Measurements from ENCODE around the gene DSN1. TPM values are rescaled to one million over a fixed set of nuclear protein-coding genes. Genes with fewer than 3 reads are reported as not detected.
"Not testable (repeated sequence)": the region's sequence is repeated elsewhere in the genome, so short reads cannot be mapped to it uniquely, and the experiment has no call there.

The DSN1 gene
- total and polyA plus RNA-seq, 9 of the 15 experiments (the other 6 are each of a cell fraction or from before 2014, with no cell fraction given), result 23.3 to 45.3 (median 31.1) TPM

DNA sequence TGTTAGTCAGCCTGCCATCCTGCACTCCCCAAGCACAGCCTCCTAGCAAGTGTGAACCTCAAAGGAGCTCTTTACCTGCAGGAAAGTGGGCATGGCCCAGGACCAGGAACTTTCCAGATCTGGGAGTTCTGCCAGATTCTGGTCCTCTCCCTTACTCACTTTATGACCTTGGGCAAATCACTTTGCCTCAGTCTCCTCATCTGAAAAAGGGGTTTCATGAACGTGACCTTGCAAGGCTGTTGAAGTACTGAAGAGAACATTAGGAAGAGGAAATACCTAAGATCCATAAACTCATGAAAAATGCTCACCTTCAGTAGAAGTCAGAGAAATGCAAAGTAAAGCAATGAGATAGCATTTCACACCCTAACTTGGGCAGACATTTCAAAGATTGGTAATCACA lies 26.8 kb upstream of the DSN1 start:
- no peak for FAIRE-seq
- peak; percentile 32 for TF ChIP-seq RBM25 (IDR thresholded peaks at IDR 0.05; ENCODE audit: low read depth, low read length, severe bottlenecking)
- TF ChIP-seq YBX1 (IDR thresholded peaks at IDR 0.05), result no peak
- TF ChIP-seq, protein P1, sequence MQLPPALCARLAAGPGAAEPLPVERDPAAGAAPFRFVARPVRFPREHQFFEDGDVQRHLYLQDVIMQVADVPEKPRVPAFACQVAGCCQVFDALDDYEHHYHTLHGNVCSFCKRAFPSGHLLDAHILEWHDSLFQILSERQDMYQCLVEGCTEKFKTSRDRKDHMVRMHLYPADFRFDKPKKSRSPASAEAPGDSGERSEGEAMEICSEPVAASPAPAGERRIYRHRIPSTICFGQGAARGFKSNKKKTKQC (CRISPR knock-in tag; IDR thresholded peaks at IDR 0.05), result no peak
- TF ChIP-seq ESRRA (IDR thresholded peaks at IDR 0.05; ENCODE audit: borderline replicate concordance, low read depth), result peak; percentile 70; the same call in 1 of the 2 replicates
- TF ChIP-seq POLR3G (IDR thresholded peaks at IDR 0.05; ENCODE audit: extremely low read depth, insufficient read length, insufficient replicate concordance), result no peak
- ChIA-PET POLR2A (no interaction called here), CTCF (ENCODE audit: low intra/inter-chr PET ratio) (no interaction called here)
- Histone ChIP-seq H3K36me3 (ENCODE audit: control insufficient read depth, insufficient read depth, low read length) (peaks cover 84% of the 10 kb centered on the region; the same call in 2 of the 3 replicates), H4K20me1 (replicated peaks; ENCODE audit: control insufficient read depth, insufficient read depth, low read length) (no peaks in the 10 kb centered on the region), H3K4me2 (ENCODE audit: insufficient read depth, low read length) (no peak overlapping the region), H3K9me1 (ENCODE audit: control insufficient read depth, insufficient read depth, low read length) (no peaks in the 10 kb centered on the region), H3K27ac (ENCODE audit: extremely low read depth, low read depth, low read length) (no peak overlapping the region), H3K4me1 (replicated peaks in 1 of 2; ENCODE audit: control insufficient read depth in 2 of 2, insufficient read depth in 2 of 2, low read length in 2 of 2) (no peaks in the 10 kb centered on the region; a peak in 1 of 5 replicates), H3K9ac (ENCODE audit: insufficient read depth in 1 of 2, low read depth in 2 of 2, low read length in 2 of 2) (no peak overlapping the region), H3K9me3 (replicated peaks; ENCODE audit: control insufficient read depth, insufficient read depth, low read depth, low read length) (no peaks in the 10 kb centered on the region), H2AFZ (ENCODE audit: low read depth, low read length) (no peak overlapping the region), H3K79me2 (ENCODE audit: control insufficient read depth, insufficient read depth, low read length) (no peaks in the 10 kb centered on the region), H3K4me3 (no peak overlapping the region), H3K27me3 (ENCODE audit: control insufficient read depth in 2 of 2, insufficient read depth in 2 of 2, low read length in 2 of 2) (no peaks in the 10 kb centered on the region)
- intact Hi-C loops (cut with micrococcal nuclease) (no loop called here), in situ Hi-C loops (cut with MboI) (no loop called here)
- DNase-seq (ENCODE audit: extremely low read depth in 1 of 4, low spot score in 3 of 4), result no peak
- WGBS (ENCODE audit: insufficient coverage, low coverage, missing lambda C conversion rate), result 56% methylated on average over 1 of the region's 1 CpG
- ATAC-seq, result no peak
- no TSS peak for BruUV-seq (replicated peaks)

DNA sequence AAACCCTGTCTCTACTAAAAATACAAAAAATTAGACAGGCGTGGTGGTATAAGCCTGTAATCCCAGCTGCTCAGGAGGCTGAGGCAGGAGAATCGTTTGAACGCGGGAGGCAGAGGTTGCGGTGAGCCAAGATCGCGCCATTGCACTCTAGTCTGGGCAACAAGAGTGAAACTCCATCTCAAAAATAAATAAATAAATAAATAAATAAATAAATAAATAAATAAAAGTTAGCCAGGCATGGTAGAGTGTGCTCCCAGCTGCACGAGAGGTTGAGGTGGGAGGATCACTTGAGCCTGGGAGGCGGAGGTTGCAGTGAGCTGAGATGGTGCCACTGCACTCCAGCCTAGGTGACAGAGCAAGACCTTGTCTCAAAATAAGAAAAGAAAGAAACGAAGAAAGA lies 25.8 kb upstream of the DSN1 start:
- H3K27ac ChIP-seq (ENCODE audit: extremely low read depth, low read depth, low read length); in situ Hi-C loops (cut with MboI); H3K9me1 ChIP-seq (ENCODE audit: control insufficient read depth, insufficient read depth, low read length); H3K4me3 ChIP-seq; H2AFZ ChIP-seq (ENCODE audit: low read depth, low read length); H3K9me3 ChIP-seq (replicated peaks; ENCODE audit: control insufficient read depth, insufficient read depth, low read depth, low read length); H4K20me1 ChIP-seq (replicated peaks; ENCODE audit: control insufficient read depth, insufficient read depth, low read length); H3K27me3 ChIP-seq (ENCODE audit: control insufficient read depth in 2 of 2, insufficient read depth in 2 of 2, low read length in 2 of 2); BruUV-seq (replicated peaks); intact Hi-C loops (cut with micrococcal nuclease); H3K4me1 ChIP-seq (replicated peaks in 1 of 2; ENCODE audit: control insufficient read depth in 2 of 2, insufficient read depth in 2 of 2, low read length in 2 of 2); DNase-seq (ENCODE audit: extremely low read depth in 1 of 4, low spot score in 3 of 4); H3K9ac ChIP-seq (ENCODE audit: insufficient read depth in 1 of 2, low read depth in 2 of 2, low read length in 2 of 2); ATAC-seq; FAIRE-seq; H3K79me2 ChIP-seq (ENCODE audit: control insufficient read depth, insufficient read depth, low read length); H3K4me2 ChIP-seq (ENCODE audit: insufficient read depth, low read length): not testable (repeated sequence)
- CTCF ChIA-PET (ENCODE audit: low intra/inter-chr PET ratio), result interaction anchor here (0.5 kb wide), 1 partner anchor 63 kb away, joined by 3 read pairs; no protein-coding TSS in a partner anchor
- H3K36me3 ChIP-seq (ENCODE audit: control insufficient read depth, insufficient read depth, low read length), result peaks cover 79% of the 10 kb centered on the region; the same call in 2 of the 3 replicates
- POLR2A ChIA-PET, result interaction anchor here (0.8 kb wide), 1 partner anchor 36 kb away, joined by 3 read pairs; no protein-coding TSS in a partner anchor
- WGBS (ENCODE audit: insufficient coverage, low coverage, missing lambda C conversion rate), result 96% methylated on average over 10 of the region's 10 CpGs

Data from K562 (cell line).